ENCODE results near the gene PAIP2. TPM values are rescaled to one million over a fixed set of nuclear protein-coding genes. Genes with fewer than 3 reads are reported as not detected.
"Not testable (repeated sequence)": the region's sequence is repeated elsewhere in the genome, so short reads cannot be mapped to it uniquely, and the experiment has no call there.

Gene PAIP2
- total RNA-seq, 2 experiments from 2014 or later: 64.3 to 97.8 TPM

- Histone ChIP-seq H3K4me2 (ENCODE audit: low read length) (no peak overlapping the region), H3K27ac (ENCODE audit: low read depth, low read length, poor library complexity, severe bottlenecking) (no peak overlapping the region), H3K36me3 (ENCODE audit: insufficient read depth, low read length) (peaks cover 75% of the 10 kb centered on the region), H3K79me2 (ENCODE audit: insufficient read depth, low read depth, low read length) (peaks cover 93% of the 10 kb centered on the region), H2AFZ (ENCODE audit: low read length) (no peak overlapping the region), H4K20me1 (ENCODE audit: insufficient read depth, low read length) (peaks cover 6% of the 10 kb centered on the region; the same call in 1 of the 2 replicates), H3K4me3 (ENCODE audit: low read depth, low read length, poor library complexity, severe bottlenecking) (no peak overlapping the region), H3K9me3 (ENCODE audit: low read length) (peaks cover 9% of the 10 kb centered on the region; the same call in 1 of the 2 replicates), H3K9me2 (ENCODE audit: insufficient read depth, low read length) (no peaks in the 10 kb centered on the region), H3K4me1 (ENCODE audit: insufficient read depth, low read length, poor library complexity, severe bottlenecking) (no peaks in the 10 kb centered on the region)
- no peak for TF ChIP-seq CTCF (conservative IDR thresholded peaks at IDR 0.05; ENCODE audit: low read length)
- no peak for TF ChIP-seq EZH2phosphoT487 (IDR thresholded peaks at IDR 0.05; ENCODE audit: borderline replicate concordance, low read depth, low read length)
- CTCF ChIA-PET (ENCODE audit: unreplicated experiment): no interaction called here
- POLR2A ChIA-PET: interaction anchor here (0.6 to 1.7 kb wide), 3 partner anchors 10 to 282 kb away, joined by 3 to 4 read pairs (median 4); no protein-coding TSS in a partner anchor
- intact Hi-C loops (cut with micrococcal nuclease; ENCODE audit: unreplicated experiment): no loop called here
- no peak for DNase-seq (ENCODE audit: low spot score)
- no TSS peak for BruUV-seq (replicated peaks)
Observed at GRCh38 chr5:139354186-139354585, 12.5 kb downstream of the PAIP2 start.

GRCh38 chr5:139355900-139356299, 14.2 kb downstream of the PAIP2 start:
- H3K4me1 ChIP-seq (ENCODE audit: insufficient read depth, low read length, poor library complexity, severe bottlenecking); intact Hi-C loops (cut with micrococcal nuclease; ENCODE audit: unreplicated experiment); H3K9me2 ChIP-seq (ENCODE audit: insufficient read depth, low read length); POLR2A ChIA-PET; H3K4me2 ChIP-seq (ENCODE audit: low read length); H2AFZ ChIP-seq (ENCODE audit: low read length); H4K20me1 ChIP-seq (ENCODE audit: insufficient read depth, low read length); DNase-seq (ENCODE audit: low spot score); H3K4me3 ChIP-seq (ENCODE audit: low read depth, low read length, poor library complexity, severe bottlenecking); BruUV-seq (replicated peaks); H3K9me3 ChIP-seq (ENCODE audit: low read length); H3K27ac ChIP-seq (ENCODE audit: low read depth, low read length, poor library complexity, severe bottlenecking); CTCF ChIA-PET (ENCODE audit: unreplicated experiment): not testable (repeated sequence)
- Histone ChIP-seq H3K36me3 (ENCODE audit: insufficient read depth, low read length) (peaks cover 87% of the 10 kb centered on the region), H3K79me2 (ENCODE audit: insufficient read depth, low read depth, low read length) (peaks cover 93% of the 10 kb centered on the region)

- peaks cover 9% of the 10 kb centered on the region; the same call in 1 of the 2 replicates for H3K9me3 ChIP-seq (ENCODE audit: low read length)
- H3K79me2 ChIP-seq (ENCODE audit: insufficient read depth, low read depth, low read length): peaks cover 91% of the 10 kb centered on the region
- TF ChIP-seq EZH2phosphoT487 (IDR thresholded peaks at IDR 0.05; ENCODE audit: borderline replicate concordance, low read depth, low read length): no peak
- no peak for TF ChIP-seq CTCF (conservative IDR thresholded peaks at IDR 0.05; ENCODE audit: low read length)
- POLR2A ChIA-PET: interaction anchor here (0.6 to 1.8 kb wide), 3 partner anchors 53 to 1396 kb away, joined by 3 to 5 read pairs (median 4); no protein-coding TSS in a partner anchor
- no peaks in the 10 kb centered on the region for H3K9me2 ChIP-seq (ENCODE audit: insufficient read depth, low read length)
- no TSS peak for BruUV-seq (replicated peaks)
- H3K4me1 ChIP-seq (ENCODE audit: insufficient read depth, low read length, poor library complexity, severe bottlenecking): no peaks in the 10 kb centered on the region
- H3K4me2 ChIP-seq (ENCODE audit: low read length): no peak overlapping the region
- intact Hi-C loops (cut with micrococcal nuclease; ENCODE audit: unreplicated experiment): no loop called here
- no peak for DNase-seq (ENCODE audit: low spot score)
- H3K4me3 ChIP-seq (ENCODE audit: low read depth, low read length, poor library complexity, severe bottlenecking): no peak overlapping the region
- no peak overlapping the region for H3K27ac ChIP-seq (ENCODE audit: low read depth, low read length, poor library complexity, severe bottlenecking)
- H3K36me3 ChIP-seq (ENCODE audit: insufficient read depth, low read length): peaks cover 81% of the 10 kb centered on the region
- peaks cover 4% of the 10 kb centered on the region; the same call in 1 of the 2 replicates for H4K20me1 ChIP-seq (ENCODE audit: insufficient read depth, low read length)
- no peak overlapping the region for H2AFZ ChIP-seq (ENCODE audit: low read length)
- CTCF ChIA-PET (ENCODE audit: unreplicated experiment): no interaction called here
Observed at GRCh38 chr5:139358064-139358463, 16.4 kb downstream of the PAIP2 start.
